Kidney epithelial cell (primary cell): ENCODE results near the gene SLC29A4. TPM values are rescaled to one million over a fixed set of nuclear protein-coding genes. Genes with fewer than 3 reads are reported as not detected.

Source experiments
- DNase-seq: peaks from one replicate; pipeline ENCODE4 v3.0.0-alpha.2; 2010; ENCODE audit warnings: low read depth
- H3K27me3 ChIP-seq: 2 replicates; pipeline ENCODE4 v1.6.0; 2011; ENCODE audit warnings: low read length; ENCODE audit not compliant: control insufficient read depth, insufficient read depth
- H3K36me3 ChIP-seq: 2 replicates; pipeline ENCODE4 v1.5.1; 2011; ENCODE audit warnings: low read length; ENCODE audit not compliant: control insufficient read depth, insufficient read depth
- H3K4me3 ChIP-seq: 2 replicates; pipeline ENCODE4 v1.5.1; 2011; ENCODE audit warnings: low read depth, mild to moderate bottlenecking, control low read depth, low read length
- CTCF ChIP-seq: IDR thresholded peaks from 2 replicates; pipeline ENCODE4 v1.5.1; 2011; ENCODE audit warnings: mild to moderate bottlenecking, moderate library complexity, low read length, control low read depth, inconsistent platforms; ENCODE audit not compliant: insufficient read depth, poor library complexity, severe bottlenecking
- total RNA-seq: library from RNA; depleted of rRNA; stranded (reverse); fragments of >200 nt; gene quantifications from 2 replicates; pipeline ENCODE4 v1.2.3, GENCODE V29; 2015

SLC29A4 gene
- total RNA-seq, 1 donor from 2014 or later, result 6.1 TPM

DNA sequence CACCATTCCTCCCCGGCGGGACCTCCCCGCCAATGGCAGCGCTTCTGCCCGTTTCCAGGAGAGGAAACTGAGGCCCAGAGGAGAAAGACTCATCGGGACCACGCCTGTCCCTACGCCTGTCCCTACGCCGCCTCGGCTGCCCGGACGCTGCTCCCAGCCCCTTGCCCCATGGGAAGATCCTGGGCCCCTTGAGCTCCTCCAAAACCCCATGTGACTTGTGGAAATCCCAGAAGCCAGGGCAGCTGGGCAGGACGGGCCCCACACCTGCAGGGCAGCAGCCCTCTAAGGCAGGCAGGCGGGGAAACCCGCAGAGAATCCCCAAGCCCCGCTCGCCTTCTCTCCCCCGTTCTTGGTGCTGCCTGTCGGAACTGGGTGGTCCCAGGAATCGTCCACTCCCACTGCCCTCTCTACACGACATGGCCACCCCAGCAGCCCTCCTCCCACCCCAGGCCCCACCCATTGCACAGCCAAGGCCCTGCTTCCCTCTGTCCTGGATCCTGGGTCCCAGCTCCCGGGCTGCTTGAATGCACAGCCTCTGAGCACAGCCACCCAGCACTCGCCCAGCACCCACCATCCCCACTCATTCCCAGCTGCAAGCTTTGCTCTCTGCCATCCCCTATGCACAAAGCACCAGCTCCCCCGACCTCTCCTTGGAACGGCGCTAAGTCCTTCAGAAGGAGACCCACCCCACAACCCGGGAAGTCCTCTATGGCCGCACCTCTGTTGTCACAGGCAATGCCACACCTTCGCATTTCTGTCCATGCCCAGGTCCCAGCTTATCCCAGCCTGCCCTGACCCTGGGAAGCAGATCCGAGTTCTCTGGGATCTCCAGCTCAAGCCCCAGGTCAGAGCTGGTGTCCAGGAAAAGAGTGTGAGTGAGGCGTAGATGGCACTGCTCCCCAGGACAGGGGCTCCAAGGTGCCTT is 50.6 kb downstream of the SLC29A4 start:
- Histone ChIP-seq H3K4me3 (no peak overlapping the region), H3K36me3 (peaks cover 1% of the 10 kb centered on the region), H3K27me3 (no peaks in the 10 kb centered on the region)
- TF ChIP-seq CTCF, result no peak
- no peak for DNase-seq

DNA sequence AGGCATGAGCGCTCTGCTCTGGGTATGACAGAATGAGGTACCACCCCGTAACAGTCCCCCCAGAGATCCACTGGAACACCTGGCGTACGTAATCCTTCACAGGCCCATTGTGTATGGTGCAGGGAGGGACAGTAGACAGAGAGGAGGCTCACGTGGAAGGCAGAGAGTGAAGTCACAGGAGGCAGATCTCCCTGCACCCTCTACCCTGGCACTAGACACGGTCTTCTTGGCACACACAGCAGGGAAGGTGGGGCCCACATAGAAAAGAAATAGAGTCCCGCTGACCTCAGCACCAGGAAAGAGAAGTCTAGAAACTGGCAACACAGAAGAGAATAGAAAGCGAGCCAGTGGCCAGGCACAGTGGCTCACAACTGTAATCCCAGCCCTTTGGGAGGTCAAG is 51.9 kb downstream of the SLC29A4 start:
- DNase-seq, result no peak
- Histone ChIP-seq H3K27me3 (no peaks in the 10 kb centered on the region), H3K36me3 (peaks cover 1% of the 10 kb centered on the region), H3K4me3 (no peak overlapping the region)
- no peak for TF ChIP-seq CTCF

- Histone ChIP-seq H3K4me3 (no peak overlapping the region), H3K36me3 (no peaks in the 10 kb centered on the region), H3K27me3 (no peaks in the 10 kb centered on the region)
- no peak for DNase-seq
- no peak for TF ChIP-seq CTCF
Measured at GRCh38 chr7:5337047-5337446, 54.3 kb downstream of the SLC29A4 start.

GRCh38 chr7:5339955-5340354 is 57.2 kb downstream of the SLC29A4 start:
- Histone ChIP-seq H3K27me3 (no peaks in the 10 kb centered on the region), H3K4me3 (no peak overlapping the region), H3K36me3 (peaks cover 3% of the 10 kb centered on the region)
- no peak for TF ChIP-seq CTCF
- no peak for DNase-seq

- no peak for TF ChIP-seq CTCF
- Histone ChIP-seq H3K4me3 (no peak overlapping the region), H3K36me3 (peaks cover 3% of the 10 kb centered on the region), H3K27me3 (no peaks in the 10 kb centered on the region)
- no peak for DNase-seq
Measured at GRCh38 chr7:5342631-5343030, 59.9 kb downstream of the SLC29A4 start.
